Measurements from ENCODE around the gene HPCAL4. TPM values are rescaled to one million over a fixed set of nuclear protein-coding genes. Genes with fewer than 3 reads are reported as not detected.
A peak's percentile ranks its signal among the peaks of the same experiment; 100 is the strongest.

Gene HPCAL4
- total and polyA plus RNA-seq, 9 of the 15 experiments (the other 6 are each of a cell fraction or from before 2014, with no cell fraction given) = 0.01 to 0.04 (median 0.04) TPM; not detected in 4

DNA sequence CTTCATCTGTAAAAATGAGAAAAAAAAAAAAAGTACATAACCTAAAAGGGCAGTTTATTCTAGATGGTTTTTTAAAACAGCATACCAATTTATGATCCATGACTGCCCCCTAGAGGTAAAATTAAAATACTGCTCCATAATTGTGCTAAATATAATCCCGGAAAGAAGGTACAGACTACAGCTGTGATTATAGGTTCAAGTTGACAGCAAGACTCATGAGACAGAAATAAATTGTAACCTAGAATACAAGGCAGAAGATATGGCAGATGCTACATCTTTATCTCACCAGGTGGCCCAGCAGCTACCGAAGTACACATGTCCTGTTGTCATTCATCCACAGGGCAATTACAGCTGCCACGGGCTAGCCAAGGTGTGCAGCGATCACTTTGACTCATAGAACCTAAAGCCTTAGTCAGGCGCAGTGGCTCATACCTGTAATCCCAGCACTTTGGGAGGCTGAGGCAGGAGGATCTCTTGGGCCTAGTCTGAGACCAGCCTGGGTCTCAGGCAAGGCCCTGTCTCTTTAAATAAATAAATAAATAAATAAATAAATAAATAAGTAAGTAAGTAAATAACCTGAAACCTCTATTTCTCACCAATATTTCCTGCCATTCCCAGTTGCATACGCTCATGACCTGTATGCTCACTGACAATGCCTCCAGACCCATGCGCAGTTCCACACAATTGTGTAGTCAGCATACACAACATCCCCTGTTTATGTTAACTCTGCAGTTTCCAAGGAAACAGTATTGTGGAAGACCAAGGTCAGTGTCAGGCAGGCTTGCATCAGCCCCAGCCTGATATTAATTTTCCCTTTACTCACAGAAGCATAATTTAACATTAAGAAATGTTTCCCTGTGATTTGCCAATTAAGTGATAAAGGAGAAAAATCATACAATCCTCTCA is 29.1 kb upstream of the HPCAL4 start (continued):
- TF ChIP-seq ARID2 (IDR thresholded peaks at IDR 0.05) = peak; percentile 37; the same call in 1 of the 2 replicates
- TF ChIP-seq NR1H2 (CRISPR knock-in tag; IDR thresholded peaks at IDR 0.05) = no peak
- TF ChIP-seq YY1 (IDR thresholded peaks at IDR 0.05; ENCODE audit: borderline replicate concordance in 1 of 3, control insufficient read depth in 1 of 3, extremely low read depth in 1 of 3, insufficient read depth in 3 of 3, insufficient read length in 1 of 3, insufficient replicate concordance in 2 of 3, low read depth in 1 of 3, low read length in 2 of 3) = no peak
- TF ChIP-seq ELF2 (CRISPR knock-in tag; IDR thresholded peaks at IDR 0.05) = peak; percentile 31; the same call in 1 of the 2 replicates
- TF ChIP-seq ZNF253 (CRISPR knock-in tag; conservative IDR thresholded peaks at IDR 0.05) = no peak
- TF ChIP-seq, protein P1, sequence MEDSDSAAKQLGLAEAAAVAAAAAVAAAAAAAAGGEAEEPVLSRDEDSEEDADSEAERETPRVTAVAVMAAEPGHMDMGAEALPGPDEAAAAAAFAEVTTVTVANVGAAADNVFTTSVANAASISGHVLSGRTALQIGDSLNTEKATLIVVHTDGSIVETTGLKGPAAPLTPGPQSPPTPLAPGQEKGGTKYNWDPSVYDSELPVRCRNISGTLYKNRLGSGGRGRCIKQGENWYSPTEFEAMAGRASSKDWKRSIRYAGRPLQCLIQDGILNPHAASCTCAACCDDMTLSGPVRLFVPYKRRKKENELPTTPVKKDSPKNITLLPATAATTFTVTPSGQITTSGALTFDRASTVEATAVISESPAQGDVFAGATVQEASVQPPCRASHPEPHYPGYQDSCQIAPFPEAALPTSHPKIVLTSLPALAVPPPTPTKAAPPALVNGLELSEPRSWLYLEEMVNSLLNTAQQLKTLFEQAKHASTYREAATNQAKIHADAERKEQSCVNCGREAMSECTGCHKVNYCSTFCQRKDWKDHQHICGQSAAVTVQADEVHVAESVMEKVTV (CRISPR knock-in tag; IDR thresholded peaks at IDR 0.05) = peak; percentile 85
- TF ChIP-seq CBX8 (IDR thresholded peaks at IDR 0.05; ENCODE audit: borderline replicate concordance, extremely low read depth, low read depth, low read length, poor library complexity, severe bottlenecking) = no peak
- TF ChIP-seq CSDE1 (IDR thresholded peaks at IDR 0.05) = no peak
- TF ChIP-seq ZNF133 (CRISPR knock-in tag; IDR thresholded peaks at IDR 0.05) = no peak
- TF ChIP-seq SMC3 (conservative IDR thresholded peaks at IDR 0.05; ENCODE audit: insufficient read depth, low read depth, low read length) = peak; percentile 81
- TF ChIP-seq CC2D1A (IDR thresholded peaks at IDR 0.05) = peak; percentile 45; the same call in 1 of the 2 replicates
- TF ChIP-seq FOXJ2 (tag; IDR thresholded peaks at IDR 0.05) = peak; percentile 82
- TF ChIP-seq, protein P2, sequence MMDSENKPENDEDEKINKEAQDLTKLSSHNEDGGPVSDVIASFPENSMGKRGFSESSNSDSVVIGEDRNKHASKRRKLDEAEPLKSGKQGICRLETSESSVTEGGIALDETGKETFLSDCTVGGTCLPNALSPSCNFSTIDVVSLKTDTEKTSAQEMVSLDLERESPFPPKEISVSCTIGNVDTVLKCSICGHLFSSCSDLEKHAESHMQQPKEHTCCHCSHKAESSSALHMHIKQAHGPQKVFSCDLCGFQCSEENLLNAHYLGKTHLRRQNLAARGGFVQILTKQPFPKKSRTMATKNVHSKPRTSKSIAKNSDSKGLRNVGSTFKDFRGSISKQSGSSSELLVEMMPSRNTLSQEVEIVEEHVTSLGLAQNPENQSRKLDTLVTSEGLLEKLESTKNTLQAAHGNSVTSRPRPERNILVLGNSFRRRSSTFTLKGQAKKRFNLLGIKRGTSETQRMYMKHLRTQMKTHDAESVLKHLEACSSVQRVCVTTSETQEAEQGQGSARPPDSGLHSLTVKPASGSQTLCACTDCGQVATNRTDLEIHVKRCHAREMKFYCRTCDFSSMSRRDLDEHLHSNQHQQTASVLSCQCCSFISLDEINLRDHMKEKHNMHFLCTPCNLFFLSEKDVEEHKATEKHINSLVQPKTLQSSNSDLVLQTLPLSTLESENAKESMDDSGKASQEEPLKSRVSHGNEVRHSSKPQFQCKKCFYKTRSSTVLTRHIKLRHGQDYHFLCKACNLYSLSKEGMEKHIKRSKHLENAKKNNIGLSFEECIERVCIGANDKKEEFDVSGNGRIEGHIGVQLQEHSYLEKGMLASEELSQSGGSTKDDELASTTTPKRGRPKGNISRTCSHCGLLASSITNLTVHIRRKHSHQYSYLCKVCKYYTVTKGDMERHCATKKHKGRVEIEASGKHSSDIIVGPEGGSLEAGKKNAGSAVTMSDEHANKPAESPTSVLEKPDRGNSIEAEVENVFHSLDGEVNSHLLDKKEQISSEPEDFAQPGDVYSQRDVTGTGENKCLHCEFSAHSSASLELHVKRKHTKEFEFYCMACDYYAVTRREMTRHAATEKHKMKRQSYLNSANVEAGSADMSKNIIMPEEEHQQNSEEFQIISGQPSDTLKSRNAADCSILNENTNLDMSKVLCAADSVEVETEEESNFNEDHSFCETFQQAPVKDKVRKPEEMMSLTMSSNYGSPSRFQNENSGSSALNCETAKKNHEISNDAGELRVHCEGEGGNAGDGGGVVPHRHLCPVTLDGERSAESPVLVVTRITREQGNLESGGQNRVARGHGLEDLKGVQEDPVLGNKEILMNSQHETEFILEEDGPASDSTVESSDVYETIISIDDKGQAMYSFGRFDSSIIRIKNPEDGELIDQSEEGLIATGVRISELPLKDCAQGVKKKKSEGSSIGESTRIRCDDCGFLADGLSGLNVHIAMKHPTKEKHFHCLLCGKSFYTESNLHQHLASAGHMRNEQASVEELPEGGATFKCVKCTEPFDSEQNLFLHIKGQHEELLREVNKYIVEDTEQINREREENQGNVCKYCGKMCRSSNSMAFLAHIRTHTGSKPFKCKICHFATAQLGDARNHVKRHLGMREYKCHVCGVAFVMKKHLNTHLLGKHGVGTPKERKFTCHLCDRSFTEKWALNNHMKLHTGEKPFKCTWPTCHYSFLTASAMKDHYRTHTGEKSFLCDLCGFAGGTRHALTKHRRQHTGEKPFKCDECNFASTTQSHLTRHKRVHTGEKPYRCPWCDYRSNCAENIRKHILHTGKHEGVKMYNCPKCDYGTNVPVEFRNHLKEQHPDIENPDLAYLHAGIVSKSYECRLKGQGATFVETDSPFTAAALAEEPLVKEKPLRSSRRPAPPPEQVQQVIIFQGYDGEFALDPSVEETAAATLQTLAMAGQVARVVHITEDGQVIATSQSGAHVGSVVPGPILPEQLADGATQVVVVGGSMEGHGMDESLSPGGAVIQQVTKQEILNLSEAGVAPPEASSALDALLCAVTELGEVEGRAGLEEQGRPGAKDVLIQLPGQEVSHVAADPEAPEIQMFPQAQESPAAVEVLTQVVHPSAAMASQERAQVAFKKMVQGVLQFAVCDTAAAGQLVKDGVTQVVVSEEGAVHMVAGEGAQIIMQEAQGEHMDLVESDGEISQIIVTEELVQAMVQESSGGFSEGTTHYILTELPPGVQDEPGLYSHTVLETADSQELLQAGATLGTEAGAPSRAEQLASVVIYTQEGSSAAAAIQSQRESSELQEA (IDR thresholded peaks at IDR 0.05; ENCODE audit: low read depth) = no peak
- TF ChIP-seq CEBPG (CRISPR knock-in tag; IDR thresholded peaks at IDR 0.05) = no peak
- 0 out of 4 replicates have a peak, but pooled peaks of 1 of the 2 experiments have one; percentile 36 for TF ChIP-seq CEBPG (tag; conservative IDR thresholded peaks at IDR 0.05 in 1 of 2, IDR thresholded peaks at IDR 0.05 in 1 of 2)
- no peak; the same call in 1 of the 2 replicates for TF ChIP-seq C11orf30 (IDR thresholded peaks at IDR 0.05; ENCODE audit: low read depth)
- peak; percentile 87 for TF ChIP-seq ZNF384 (IDR thresholded peaks at IDR 0.05; ENCODE audit: low read depth, low read length)
